ENCODE measurements around the gene NLK.

Gene NLK

GRCh38 chr17:28216052-28216451 lies 173.6 kb downstream of the NLK start:
- DNase-seq: no peak
- H3K9me3 ChIP-seq (ENCODE audit: severe bottlenecking): peaks cover 9% of the 10 kb centered on the region
- no peak for TF ChIP-seq CTCF (IDR thresholded peaks at IDR 0.05; ENCODE audit: low read depth, low read length)
- H3K27ac ChIP-seq: no peak overlapping the region
- H3K36me3 ChIP-seq: no peaks in the 10 kb centered on the region
- H3K4me3 ChIP-seq (ENCODE audit: low read depth, low read length): no peak overlapping the region
- H3K27me3 ChIP-seq (ENCODE audit: insufficient read depth, low read depth, severe bottlenecking): no peaks in the 10 kb centered on the region

GRCh38 chr17:28216528-28216927 lies 174.1 kb downstream of the NLK start:
- peaks cover 7% of the 10 kb centered on the region for H3K9me3 ChIP-seq (ENCODE audit: severe bottlenecking)
- no peak for DNase-seq
- no peaks in the 10 kb centered on the region for H3K36me3 ChIP-seq
- TF ChIP-seq CTCF (IDR thresholded peaks at IDR 0.05; ENCODE audit: low read depth, low read length): no peak
- H3K27me3 ChIP-seq (ENCODE audit: insufficient read depth, low read depth, severe bottlenecking): no peaks in the 10 kb centered on the region
- H3K4me3 ChIP-seq (ENCODE audit: low read depth, low read length): no peak overlapping the region
- H3K27ac ChIP-seq: no peak overlapping the region

GRCh38 chr17:28219771-28220170 lies 177.3 kb downstream of the NLK start:
- Histone ChIP-seq H3K36me3 (no peaks in the 10 kb centered on the region), H3K27me3 (ENCODE audit: insufficient read depth, low read depth, severe bottlenecking) (no peaks in the 10 kb centered on the region), H3K4me3 (ENCODE audit: low read depth, low read length) (no peak overlapping the region), H3K27ac (no peak overlapping the region), H3K9me3 (ENCODE audit: severe bottlenecking) (peaks cover 7% of the 10 kb centered on the region)
- DNase-seq: no peak
- no peak for TF ChIP-seq CTCF (IDR thresholded peaks at IDR 0.05; ENCODE audit: low read depth, low read length)

- no peaks in the 10 kb centered on the region for H3K36me3 ChIP-seq
- H3K4me3 ChIP-seq (ENCODE audit: low read depth, low read length): no peak overlapping the region
- no peak for DNase-seq
- TF ChIP-seq CTCF (IDR thresholded peaks at IDR 0.05; ENCODE audit: low read depth, low read length): no peak
- no peak overlapping the region for H3K27ac ChIP-seq
- H3K27me3 ChIP-seq (ENCODE audit: insufficient read depth, low read depth, severe bottlenecking): no peaks in the 10 kb centered on the region
- peaks cover 7% of the 10 kb centered on the region for H3K9me3 ChIP-seq (ENCODE audit: severe bottlenecking)
Measured at GRCh38 chr17:28221751-28222414, 179.4 kb downstream of the NLK start.

DNA sequence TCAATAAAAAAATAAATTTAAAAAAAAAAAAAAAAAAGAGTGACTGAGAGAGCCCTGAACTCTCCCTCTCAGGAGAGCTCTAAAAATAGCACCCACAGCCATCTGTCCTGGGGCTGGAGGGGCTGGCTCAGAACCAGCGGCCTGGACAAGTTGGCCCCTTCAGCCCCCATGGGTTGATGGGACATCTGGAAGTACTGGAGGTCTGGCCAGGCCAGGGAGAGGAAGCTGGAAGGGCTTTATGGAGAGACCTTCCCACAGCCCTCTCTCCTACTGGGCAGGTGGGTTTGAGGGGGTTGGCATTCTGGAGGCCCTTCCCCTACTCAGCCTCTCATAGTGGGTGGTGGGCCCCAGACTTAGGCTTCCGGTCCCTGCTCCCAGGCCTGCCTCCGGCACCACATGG lies 182.8 kb downstream of the NLK start:
- peak; percentile 87 for DNase-seq
- peak overlapping the region; percentile 82 for H3K27ac ChIP-seq
- H3K4me3 ChIP-seq (ENCODE audit: low read depth, low read length): no peak overlapping the region
- no peaks in the 10 kb centered on the region for H3K27me3 ChIP-seq (ENCODE audit: insufficient read depth, low read depth, severe bottlenecking)
- H3K9me3 ChIP-seq (ENCODE audit: severe bottlenecking): peaks cover 7% of the 10 kb centered on the region
- H3K36me3 ChIP-seq: no peaks in the 10 kb centered on the region
- no peak for TF ChIP-seq CTCF (IDR thresholded peaks at IDR 0.05; ENCODE audit: low read depth, low read length)

- H3K27ac ChIP-seq: peak overlapping the region; percentile 82
Measured at GRCh38 chr17:28225867-28226266, 183.4 kb downstream of the NLK start.

More at GRCh38 chr17:28225867-28226266, 183.4 kb downstream of the NLK start:
- TF ChIP-seq CTCF (IDR thresholded peaks at IDR 0.05; ENCODE audit: low read depth, low read length): no peak
- no peaks in the 10 kb centered on the region for H3K36me3 ChIP-seq
- peaks cover 7% of the 10 kb centered on the region for H3K9me3 ChIP-seq (ENCODE audit: severe bottlenecking)
- no peaks in the 10 kb centered on the region for H3K27me3 ChIP-seq (ENCODE audit: insufficient read depth, low read depth, severe bottlenecking)
- no peak for DNase-seq
- no peak overlapping the region for H3K4me3 ChIP-seq (ENCODE audit: low read depth, low read length)

Measured in WERI-Rb-1 (cell line).